HL-60/S4 treated with phorbol 12-myristate 13-acetate at 8.2 ng/mL for 4 days and 3 days (cell line): ENCODE results near the gene NUDCD3.

Source experiments
- in situ Hi-C: fragments of 300-500 bp; cut with MboI; formaldehyde crosslinking; loops from 2 replicates; pipeline ENCODE4 v1.15.0; 2022; ENCODE audit warnings: low sequenced_read_pairs

NUDCD3 gene

DNA sequence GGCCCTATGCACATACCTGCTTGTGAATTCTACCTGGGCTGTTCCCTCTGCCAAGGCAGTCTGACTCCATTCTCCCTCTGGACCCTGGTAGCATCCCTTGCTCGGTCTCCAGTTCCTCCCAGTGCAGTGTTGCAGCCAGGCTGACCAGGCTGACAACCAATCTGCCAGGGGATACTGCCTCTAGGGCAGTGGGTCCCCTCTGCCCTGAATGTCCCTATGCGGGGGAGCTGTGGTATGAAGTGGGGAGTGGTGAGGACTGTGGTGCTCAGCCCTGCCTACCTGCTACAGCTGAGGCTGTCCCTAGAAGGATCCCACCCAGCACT lies 117.1 kb downstream of the NUDCD3 start:
- in situ Hi-C loops, result no loop called here

- in situ Hi-C loops, result no loop called here
These were observed 117.7 kb downstream of the NUDCD3 start for GRCh38 chr7:44372560-44373417.

DNA sequence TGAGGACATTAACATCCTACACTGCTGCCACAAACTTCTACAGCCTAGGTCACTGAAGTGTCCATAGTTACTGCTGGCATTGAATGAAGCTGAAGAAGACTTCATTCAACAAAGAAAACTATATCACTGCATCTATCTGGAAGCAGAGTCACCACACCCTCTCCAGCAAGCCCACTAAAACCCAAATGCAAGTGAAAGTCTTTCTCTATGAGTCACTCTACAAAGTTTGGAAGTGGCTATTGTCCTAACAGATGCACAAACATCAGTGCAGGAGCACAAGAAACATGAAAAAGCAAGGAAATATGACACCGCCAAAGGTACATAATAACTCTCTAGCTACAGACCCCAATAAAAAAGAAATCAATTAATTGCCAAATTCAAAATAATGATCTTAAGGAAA lies 121.6 kb downstream of the NUDCD3 start:
- in situ Hi-C loops, result no loop called here

DNA sequence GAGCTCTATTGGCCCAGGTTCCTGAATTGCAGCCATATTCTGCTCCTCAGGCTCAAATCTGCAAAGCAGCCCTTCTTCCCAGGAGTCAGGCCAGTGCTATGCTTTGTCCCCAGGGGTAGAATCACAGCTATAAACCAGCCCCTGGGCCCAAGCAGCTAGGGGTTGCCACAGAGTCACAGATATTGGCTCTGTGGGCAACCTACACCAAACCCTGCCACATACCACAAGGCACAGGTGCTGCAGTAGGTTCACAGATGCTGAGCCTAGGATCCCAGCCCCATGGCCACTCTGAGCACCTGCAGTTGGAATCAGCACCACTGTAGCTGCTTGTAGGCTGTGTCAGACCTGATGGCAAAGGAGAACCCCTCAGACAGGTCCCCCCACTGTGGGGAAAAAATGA lies 122.0 kb downstream of the NUDCD3 start:
- in situ Hi-C loops, result no loop called here

DNA sequence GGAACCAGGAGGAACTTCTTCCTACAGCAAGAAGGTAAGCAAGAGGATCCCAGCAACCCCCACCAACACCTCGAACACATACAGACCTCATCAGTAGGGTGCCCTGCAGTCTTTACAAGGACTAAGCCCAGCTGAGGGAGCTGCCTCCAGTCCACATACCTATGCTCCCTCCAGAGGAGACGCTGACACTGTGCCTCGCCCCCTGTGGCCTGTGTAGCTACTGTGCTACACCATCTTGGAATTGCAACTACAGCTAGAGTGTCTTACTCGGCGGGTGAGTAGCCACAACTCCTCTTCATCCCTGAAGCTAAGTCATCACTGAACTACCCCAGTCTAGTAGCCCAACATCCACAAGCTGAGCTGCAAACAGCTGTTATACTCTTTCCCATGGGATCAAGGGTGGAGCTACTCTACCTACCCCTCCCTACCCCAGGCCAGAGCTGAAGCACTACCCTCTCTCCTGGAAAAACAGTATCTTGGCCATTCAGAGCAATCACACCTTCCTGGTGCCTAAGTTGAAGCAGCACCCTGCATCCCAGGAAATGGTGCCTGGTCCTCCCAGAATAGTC lies 122.9 kb downstream of the NUDCD3 start:
- in situ Hi-C loops, result no loop called here

DNA sequence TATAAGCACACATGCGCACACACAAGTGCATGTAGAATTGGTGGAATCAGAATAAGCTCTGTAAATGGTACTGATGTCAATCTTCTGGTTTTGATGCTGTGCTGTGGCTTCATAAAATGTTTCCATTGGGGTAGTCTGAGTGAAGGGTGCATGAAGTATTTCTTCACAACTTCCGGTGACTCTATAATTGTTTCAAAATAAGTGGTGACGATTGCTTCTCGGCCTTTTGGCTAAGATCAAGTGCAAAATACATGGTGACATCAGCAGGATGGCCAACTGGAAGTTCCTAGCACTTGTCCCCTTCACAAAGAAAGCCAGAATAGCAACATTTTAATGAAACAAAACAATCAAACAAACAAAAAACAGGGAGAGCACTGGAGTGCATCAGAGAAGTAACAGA lies 123.5 kb downstream of the NUDCD3 start:
- in situ Hi-C loops, result no loop called here

GRCh38 chr7:44353668-44354067 lies 136.8 kb downstream of the NUDCD3 start:
- in situ Hi-C loops, result no loop called here

DNA sequence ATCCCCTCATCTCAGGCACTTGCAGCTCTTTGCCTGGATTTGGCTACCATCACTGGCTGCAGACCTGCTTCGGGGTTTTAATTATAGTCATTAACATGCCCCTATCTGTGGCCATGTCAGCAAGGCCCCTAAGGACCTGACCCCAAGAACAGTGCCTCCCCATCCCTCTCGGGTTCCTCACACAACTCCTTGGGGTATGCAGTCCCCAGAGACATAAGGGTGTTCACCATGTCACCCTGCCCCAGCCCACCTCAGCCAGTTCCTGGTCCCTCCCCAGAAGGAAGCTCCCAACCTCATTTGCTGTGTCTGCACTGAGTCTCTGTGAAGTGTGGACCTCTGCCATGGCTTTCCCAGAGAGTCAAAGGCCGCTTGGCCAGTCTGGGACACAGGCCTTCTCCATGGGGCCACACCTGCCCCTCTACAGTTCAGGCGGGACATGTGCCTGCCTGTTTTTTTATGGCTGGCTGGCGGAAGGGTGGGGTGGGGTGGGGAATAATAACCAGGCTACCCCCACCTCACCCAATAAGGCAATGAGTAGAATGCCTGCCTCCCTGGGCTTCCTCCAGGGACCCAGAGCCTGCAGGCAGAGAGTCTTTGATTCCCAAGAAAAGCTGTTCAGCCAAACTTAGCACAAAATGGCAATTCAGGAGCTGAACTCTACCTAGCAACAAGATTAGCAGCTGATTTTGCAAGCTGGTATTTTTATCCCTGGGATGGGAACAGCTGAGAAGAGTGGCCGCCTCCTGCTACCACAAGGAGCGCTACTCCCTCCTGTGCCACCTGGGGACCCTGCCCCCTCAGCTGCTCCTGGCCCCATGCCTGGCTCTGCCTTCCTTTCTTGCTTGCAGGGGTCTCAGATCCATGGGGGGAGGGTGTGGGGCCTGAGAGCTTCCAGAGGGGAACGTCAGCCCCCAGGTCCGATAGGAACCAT lies 141.3 kb downstream of the NUDCD3 start:
- in situ Hi-C loops, result no loop called here

DNA sequence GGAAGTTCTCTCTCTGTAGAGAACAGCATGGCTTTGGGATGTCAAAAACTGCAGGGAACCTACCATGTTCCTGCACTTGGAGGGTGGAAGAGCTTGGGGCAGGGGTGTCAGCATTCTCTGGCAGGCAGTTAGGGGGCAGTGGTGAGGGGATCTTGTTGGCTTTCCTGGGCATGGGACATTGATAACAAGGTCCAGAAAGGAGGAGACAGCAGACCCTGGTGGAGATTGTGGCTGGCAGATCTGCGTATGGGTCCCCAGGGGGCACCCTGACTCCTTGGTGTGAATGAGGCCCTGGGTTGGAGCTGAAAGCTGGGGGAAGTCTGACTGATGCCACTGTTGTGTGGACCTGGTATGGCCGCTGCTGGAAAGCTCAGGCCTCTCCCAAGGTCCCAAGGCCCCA lies 142.2 kb downstream of the NUDCD3 start:
- in situ Hi-C loops, result no loop called here

DNA sequence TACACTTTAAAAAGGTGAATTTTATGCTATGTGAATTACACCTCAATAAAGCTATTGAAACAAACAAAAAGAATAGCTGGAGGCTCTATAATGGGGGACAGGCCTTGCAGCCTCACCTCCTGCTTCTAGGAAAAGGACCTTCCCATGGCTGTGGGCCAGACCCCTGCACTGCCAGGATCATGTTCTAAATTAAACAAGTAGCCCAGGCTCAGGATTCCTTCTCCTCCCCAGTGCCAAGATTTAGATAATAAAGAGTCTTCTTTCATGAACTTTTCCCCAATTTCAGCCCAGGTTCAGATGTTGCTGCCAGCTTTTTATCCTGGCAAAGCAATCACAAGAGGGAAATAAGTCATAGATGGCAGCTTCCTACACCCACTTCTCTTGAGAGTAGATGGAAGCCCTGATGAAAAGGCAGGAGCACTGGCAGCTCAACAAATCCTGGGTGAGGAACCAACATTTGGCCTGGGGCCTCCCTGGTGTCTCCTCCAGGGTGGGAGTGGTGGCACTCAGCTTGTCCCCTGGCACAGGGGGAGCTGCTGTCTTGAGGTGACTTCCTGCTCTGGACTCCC lies 142.8 kb downstream of the NUDCD3 start:
- in situ Hi-C loops, result no loop called here

DNA sequence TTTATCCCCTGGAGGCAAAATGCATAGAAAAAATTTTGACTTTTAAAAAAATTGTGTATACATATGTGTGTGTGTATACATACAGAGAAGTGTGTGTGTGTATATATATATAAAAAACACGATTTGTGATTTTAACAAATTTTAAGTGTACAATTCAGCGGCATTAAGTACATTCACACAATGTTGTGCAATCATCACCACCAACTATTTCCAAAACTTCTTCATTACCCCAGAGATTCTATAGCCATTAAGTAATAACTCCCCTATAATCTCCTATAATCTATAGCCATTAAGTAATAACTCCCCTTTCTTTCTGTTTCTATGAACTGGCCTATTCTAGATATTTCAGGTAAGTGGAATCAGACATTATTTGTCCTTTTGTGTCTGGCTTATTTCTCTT lies 144.4 kb downstream of the NUDCD3 start:
- in situ Hi-C loops, result no loop called here

- in situ Hi-C loops, result no loop called here
These were observed 149.1 kb downstream of the NUDCD3 start for GRCh38 chr7:44341401-44341800.

- in situ Hi-C loops, result no loop called here
These were observed 151.9 kb downstream of the NUDCD3 start for GRCh38 chr7:44338600-44338999.

GRCh38 chr7:44336491-44336890 lies 154.0 kb downstream of the NUDCD3 start:
- in situ Hi-C loops, result no loop called here

DNA sequence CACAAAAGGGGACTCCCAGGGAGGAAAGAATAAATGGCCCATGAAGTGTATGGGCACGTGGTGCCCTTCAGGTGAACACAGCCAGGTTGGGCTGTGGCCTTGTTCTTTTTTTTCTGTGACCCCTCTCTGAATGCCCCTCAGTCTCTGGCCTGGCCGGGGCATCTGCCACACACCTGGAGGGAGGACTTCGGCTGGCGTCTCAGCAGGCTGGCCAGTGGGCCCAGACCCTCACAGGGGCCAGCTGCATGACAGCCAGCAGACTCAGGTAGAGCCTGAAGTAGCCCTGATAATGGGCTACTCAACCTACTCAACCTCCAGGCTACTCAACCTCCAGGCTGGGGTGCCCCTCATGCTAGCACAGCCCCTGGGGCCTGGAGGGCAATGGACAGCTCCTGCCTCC lies 155.3 kb downstream of the NUDCD3 start:
- in situ Hi-C loops, result no loop called here

GRCh38 chr7:44334734-44335097 lies 155.7 kb downstream of the NUDCD3 start:
- in situ Hi-C loops, result no loop called here

- in situ Hi-C loops, result no loop called here
These were observed 156.3 kb downstream of the NUDCD3 start for GRCh38 chr7:44333911-44334733.

GRCh38 chr7:44331682-44332081 lies 158.8 kb downstream of the NUDCD3 start:
- in situ Hi-C loops, result no loop called here

GRCh38 chr7:44330331-44330730 lies 160.1 kb downstream of the NUDCD3 start:
- in situ Hi-C loops, result no loop called here

DNA sequence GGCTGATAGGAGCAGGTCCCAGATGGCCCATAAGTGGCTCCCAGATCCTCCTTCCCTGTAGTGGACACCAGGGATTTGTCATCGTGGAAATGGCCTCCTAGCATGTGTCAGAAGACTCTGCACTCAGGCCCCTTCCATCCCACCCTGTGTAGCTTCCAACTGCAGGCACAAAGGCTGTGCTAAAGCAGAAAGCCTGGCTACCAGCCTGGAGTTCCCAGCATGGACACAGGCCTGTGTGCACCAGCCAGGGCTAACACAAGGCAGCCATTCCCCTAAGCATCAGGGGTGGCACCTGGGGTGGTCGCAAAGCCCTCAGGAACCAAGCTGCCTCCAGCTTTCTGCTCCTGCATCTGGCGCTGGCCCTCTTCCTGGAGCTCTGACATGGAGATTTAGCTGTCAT lies 160.6 kb downstream of the NUDCD3 start:
- in situ Hi-C loops, result no loop called here
